ENCODE measurements around the gene ZNF641.
"Not testable (repeated sequence)": the region's sequence is repeated elsewhere in the genome, so short reads cannot be mapped to it uniquely, and the experiment has no call there.

ZNF641 gene

DNA sequence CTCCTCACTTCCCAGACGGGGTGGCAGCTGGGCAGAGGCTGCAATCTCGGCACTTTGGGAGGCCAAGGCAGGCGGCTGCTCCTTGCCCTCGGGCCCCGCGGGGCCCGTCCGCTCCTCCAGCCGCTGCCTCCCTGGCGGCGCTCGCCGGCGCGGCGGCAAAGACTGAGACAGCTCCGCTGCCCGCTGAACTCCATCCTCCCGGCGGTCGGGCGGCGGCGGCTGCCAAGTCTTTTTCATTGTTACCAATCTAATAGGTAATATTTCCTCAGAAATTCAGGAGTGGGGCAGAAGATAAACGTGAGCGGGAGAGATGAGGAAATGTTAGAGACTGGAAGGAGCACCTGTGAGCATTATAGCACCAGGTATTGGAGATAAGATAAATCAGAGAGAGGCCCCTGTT lies 17.0 kb downstream of the ZNF641 start:
- DNase-seq = not testable (repeated sequence)

DNA sequence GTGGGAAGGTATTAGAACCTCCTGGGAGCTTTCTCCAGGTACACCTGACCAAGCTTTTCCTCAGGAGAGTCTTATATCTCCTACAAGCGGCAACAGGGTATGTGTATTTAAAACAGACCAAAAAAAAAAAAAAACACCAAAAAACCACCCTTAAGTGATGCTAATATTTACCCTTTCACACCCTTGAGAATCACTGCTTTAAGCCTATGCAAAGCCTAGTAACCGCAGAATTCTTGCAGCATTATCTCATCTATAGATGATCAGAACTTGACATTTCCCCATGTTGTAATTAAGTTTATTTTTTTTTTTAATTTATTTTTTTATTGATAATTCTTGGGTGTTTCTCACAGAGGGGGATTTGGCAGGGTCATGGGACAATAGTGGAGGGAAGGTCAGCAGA lies 19.3 kb downstream of the ZNF641 start:
- DNase-seq = no peak

- no peak for DNase-seq
Observed at GRCh38 chr12:48329199-48329939, 21.4 kb downstream of the ZNF641 start.

- DNase-seq = no peak
Observed at GRCh38 chr12:48316491-48316890, 34.2 kb downstream of the ZNF641 start.

GRCh38 chr12:48311313-48311712 lies 39.4 kb downstream of the ZNF641 start:
- no peak for DNase-seq

DNA sequence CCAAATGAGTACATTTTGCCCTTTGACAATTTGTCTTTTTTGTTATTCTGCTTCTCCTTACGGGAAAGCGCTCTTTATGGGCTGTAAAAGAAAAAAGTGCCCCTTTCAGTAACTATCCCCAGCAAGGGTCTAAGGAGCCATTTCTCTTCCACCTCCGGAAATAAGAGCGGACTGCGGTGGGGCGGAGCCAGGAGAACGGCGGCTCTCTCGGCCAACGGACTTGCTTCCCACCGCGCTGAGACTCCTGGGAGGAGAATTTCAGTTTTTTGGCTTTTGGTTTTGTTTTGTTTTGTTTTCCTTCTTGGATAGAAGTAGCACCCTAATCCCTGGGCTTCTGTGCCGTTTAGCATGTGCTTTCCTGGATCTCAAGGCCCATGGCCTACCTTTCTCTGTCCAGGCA lies 43.5 kb downstream of the ZNF641 start:
- DNase-seq = no peak

DNA sequence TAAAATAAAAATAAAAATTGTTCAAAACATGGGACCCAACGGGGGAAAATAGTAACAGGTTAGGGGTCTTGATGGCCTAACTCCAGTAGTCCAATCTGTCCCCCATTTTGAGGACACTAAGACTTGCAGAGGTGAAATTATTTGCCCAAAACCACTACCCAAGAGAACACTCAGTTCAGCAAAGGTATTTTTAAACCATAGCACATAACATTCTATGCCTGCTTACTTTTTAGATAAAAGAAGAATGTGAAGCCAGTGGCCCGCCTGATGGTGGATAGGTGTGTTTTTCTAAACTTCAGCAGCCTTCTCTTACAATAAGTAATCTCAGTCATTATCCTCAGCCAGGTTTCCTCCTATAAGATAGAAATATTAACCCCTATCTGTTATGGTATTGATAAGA lies 45.5 kb downstream of the ZNF641 start:
- no peak for DNase-seq

DNA sequence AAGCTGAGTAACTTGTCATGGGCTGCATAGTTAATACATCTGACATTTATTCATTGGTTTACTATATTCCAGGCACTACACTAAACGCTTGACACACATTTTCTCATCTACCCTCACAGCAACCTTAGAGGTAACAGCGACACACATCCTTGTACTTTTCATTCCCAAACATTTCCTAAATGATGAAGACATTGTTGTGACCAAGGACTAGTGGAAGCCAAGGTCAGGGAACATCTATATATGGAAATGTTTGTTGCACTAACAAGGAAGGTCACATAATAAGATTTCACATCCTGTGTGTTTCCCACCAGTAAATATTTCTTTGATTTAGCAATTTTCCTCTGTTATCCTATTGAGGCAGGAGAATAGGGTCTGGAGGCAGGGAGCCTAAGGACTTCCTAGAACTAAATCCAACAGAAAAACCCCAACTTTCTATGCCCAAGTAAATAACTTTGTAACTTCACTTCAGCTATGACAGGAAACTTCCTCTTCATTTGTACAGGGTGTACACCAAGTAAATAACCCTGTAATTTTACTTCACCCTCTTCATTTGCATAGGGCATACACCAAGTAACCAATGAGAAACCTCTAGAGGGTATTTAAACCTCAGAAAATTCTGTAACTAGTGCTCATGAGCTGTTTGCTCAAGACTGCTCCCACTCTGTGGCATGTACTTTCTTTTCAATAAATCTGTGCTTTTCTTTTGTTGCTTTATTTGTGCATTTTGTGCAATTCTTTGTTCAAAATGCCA lies 48.4 kb downstream of the ZNF641 start:
- DNase-seq = no peak

DNA sequence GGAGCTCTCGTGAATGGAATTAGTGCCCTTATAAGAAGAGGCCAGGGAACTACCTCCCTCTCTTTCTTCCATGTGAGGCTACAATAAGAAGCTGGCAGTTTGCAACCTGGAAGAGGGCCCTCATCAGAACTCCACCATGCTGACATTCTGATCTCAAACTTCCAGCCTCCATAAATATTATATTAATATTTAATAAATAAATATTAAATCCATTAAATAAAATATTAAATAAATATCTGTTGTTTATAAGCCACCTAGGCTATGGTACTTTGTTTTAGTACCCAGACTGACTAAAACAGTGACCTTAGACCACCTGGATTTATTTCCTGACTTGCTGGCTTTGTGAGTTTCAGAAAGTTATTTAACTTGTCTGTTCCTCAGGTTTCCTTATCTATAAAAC lies 49.9 kb downstream of the ZNF641 start:
- no peak for DNase-seq

GRCh38 chr12:48296586-48297282 lies 54.0 kb downstream of the ZNF641 start:
- DNase-seq = peak in 1 of 4 experiments; percentile 4

- DNase-seq = no peak
Observed at GRCh38 chr12:48292040-48292439, 58.7 kb downstream of the ZNF641 start.

DNA sequence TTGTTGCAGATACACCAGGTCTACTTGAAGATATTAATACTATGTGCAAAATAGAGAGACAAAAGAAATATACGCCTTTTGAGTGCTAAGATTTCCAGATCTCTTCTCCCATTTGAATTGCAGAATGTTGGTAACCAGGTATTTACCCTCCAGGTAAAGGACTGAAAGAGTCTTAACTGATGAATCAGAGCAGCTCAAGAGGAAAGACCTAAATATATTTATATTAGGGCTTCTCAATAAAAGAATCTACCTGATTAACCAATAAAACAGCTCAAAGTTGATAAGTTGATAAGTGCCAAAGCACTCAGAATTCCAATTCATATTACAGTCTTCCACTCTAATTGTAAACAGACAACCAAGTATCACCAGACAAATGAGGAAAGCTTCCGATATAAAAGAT lies 59.2 kb downstream of the ZNF641 start:
- no peak for DNase-seq

- DNase-seq = no peak
Observed at GRCh38 chr12:48288387-48289268, 62.1 kb downstream of the ZNF641 start.

All from activated CD4-positive, CD25-positive, alpha-beta regulatory T cell (primary cell).